ENCODE results near the gene ZNF2. TPM values are rescaled to one million over a fixed set of nuclear protein-coding genes. Genes with fewer than 3 reads are reported as not detected.
A peak's percentile ranks its signal among the peaks of the same experiment; 100 is the strongest.

Gene ZNF2
- polyA plus RNA-seq, 2 of the 4 experiments (the other 2 are of a cell fraction), result 4.2 to 4.6 TPM

DNA sequence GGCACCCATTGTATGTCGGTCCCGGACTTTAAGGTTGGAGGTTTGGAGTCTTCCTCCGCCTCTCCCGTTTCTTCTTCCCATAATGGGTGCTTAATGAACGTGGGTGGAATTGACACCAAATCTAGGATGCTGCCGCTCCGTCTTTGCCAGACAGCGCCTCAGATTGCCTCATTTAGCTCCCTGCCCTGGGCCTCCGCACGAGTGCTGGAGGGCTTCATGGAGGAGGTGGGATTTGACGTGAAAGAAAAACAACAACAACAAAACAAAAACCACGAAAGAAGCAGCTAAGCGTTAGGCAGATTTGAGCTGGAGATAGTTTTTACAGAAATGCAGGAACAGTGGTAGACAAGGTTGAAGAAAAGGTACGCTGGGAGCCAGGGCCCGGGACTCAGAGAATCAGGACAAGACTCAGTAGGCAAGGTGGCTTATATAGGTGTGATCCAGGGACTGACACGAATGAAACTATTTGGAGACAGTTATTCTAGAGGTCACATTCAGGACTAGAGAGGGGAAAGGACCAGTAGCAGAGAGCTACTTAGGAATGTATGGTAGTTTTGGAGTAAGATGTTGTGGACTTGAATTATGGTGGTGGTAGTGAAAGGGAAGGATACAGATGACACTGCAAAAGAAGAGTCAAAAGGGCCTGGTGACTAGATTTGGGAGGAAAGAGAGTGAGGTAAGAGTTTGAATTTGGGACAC, 605 bp downstream of the ZNF2 start:
- DNase-seq (ENCODE audit: low read depth in 1 of 2, low spot score in 1 of 2), result no peak
- WGBS (ENCODE audit: missing lambda C conversion rate), result 15% methylated on average over 16 of the region's 16 CpGs
- FAIRE-seq, result no peak
- Histone ChIP-seq H3K4me1 (peaks cover 5% of the 10 kb centered on the region; the same call in 2 of the 3 replicates), H3K27ac (peak overlapping the region; percentile 87 to 88), H3K4me3 (peak overlapping the region; percentile 55), H3K4me2 (peak overlapping the region; percentile 82), H3K9me3 (peaks cover 48% of the 10 kb centered on the region)
- POLR2A ChIA-PET, result interaction anchor here (1.1 to 1.7 kb wide), 2 partner anchors 44 to 236 kb away, joined by 5 to 22 read pairs; partner anchors contain the start of genes FAHD2A and MRPS5
- peak in 1 of 2 experiments; percentile 35; a peak in 4 of 6 replicates for ATAC-seq
- CTCF ChIA-PET, result interaction anchor here (0.6 to 1.5 kb wide), 4 partner anchors 17 to 1038 kb away, joined by 3 to 4 read pairs (median 3); no protein-coding TSS in a partner anchor
- TF ChIP-seq CEBPB (IDR thresholded peaks at IDR 0.05) (no peak), HOXA7 (CRISPR knock-in tag; IDR thresholded peaks at IDR 0.05) (no peak), FOSL2 (IDR thresholded peaks at IDR 0.05) (no peak), FOSL2 (CRISPR knock-in tag; IDR thresholded peaks at IDR 0.05) (no peak), ZFP36 (IDR thresholded peaks at IDR 0.05; ENCODE audit: borderline replicate concordance, partially characterized antibody) (peak; percentile 87), BHLHE40 (IDR thresholded peaks at IDR 0.05; ENCODE audit: low read depth, low read length) (no peak), KDM1A (IDR thresholded peaks at IDR 0.05; ENCODE audit: low read depth) (no peak), PHF8 (IDR thresholded peaks at IDR 0.05; ENCODE audit: borderline replicate concordance, low read depth) (peak; percentile 24; the same call in 1 of the 2 replicates), NFE2L2 (conservative IDR thresholded peaks at IDR 0.05; ENCODE audit: low read length) (no peak), EP300 (IDR thresholded peaks at IDR 0.05) (no peak), ZSCAN20 (CRISPR knock-in tag; IDR thresholded peaks at IDR 0.05) (no peak), EHMT2 (IDR thresholded peaks at IDR 0.05; ENCODE audit: low read depth) (no peak), POLR2A (IDR thresholded peaks at IDR 0.05; ENCODE audit: low read length) (no peak)
- TF ChIP-seq, protein P1, sequence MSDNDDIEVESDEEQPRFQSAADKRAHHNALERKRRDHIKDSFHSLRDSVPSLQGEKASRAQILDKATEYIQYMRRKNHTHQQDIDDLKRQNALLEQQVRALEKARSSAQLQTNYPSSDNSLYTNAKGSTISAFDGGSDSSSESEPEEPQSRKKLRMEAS (IDR thresholded peaks at IDR 0.05), result no peak
- TF ChIP-seq, protein P2, sequence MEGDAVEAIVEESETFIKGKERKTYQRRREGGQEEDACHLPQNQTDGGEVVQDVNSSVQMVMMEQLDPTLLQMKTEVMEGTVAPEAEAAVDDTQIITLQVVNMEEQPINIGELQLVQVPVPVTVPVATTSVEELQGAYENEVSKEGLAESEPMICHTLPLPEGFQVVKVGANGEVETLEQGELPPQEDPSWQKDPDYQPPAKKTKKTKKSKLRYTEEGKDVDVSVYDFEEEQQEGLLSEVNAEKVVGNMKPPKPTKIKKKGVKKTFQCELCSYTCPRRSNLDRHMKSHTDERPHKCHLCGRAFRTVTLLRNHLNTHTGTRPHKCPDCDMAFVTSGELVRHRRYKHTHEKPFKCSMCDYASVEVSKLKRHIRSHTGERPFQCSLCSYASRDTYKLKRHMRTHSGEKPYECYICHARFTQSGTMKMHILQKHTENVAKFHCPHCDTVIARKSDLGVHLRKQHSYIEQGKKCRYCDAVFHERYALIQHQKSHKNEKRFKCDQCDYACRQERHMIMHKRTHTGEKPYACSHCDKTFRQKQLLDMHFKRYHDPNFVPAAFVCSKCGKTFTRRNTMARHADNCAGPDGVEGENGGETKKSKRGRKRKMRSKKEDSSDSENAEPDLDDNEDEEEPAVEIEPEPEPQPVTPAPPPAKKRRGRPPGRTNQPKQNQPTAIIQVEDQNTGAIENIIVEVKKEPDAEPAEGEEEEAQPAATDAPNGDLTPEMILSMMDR (IDR thresholded peaks at IDR 0.05), result no peak
- TF ChIP-seq, protein P3, sequence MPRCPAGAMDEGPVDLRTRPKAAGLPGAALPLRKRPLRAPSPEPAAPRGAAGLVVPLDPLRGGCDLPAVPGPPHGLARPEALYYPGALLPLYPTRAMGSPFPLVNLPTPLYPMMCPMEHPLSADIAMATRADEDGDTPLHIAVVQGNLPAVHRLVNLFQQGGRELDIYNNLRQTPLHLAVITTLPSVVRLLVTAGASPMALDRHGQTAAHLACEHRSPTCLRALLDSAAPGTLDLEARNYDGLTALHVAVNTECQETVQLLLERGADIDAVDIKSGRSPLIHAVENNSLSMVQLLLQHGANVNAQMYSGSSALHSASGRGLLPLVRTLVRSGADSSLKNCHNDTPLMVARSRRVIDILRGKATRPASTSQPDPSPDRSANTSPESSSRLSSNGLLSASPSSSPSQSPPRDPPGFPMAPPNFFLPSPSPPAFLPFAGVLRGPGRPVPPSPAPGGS (IDR thresholded peaks at IDR 0.05), result no peak

DNA sequence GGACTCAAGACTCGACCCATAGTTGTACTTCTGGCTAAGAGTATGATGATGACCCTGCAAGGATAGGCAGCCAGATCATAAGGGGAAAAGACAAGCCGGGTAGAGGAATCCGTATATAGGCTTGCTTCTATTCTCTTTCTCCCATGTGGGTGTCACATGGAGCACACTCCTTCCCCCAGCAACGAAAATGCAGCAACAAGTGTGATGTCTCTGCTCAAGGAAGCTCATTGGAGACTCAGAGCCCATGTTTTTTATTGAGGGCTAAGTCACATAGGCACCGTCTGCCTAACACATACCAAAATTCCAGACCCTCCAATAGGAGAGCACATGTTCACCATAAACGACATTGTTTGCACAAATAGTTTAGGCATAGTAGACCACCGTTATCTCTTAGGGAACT, 6.3 kb downstream of the ZNF2 start:
- ChIA-PET POLR2A (no interaction called here), CTCF (no interaction called here)
- H3K9me3 ChIP-seq, result peaks cover 72% of the 10 kb centered on the region
- DNase-seq (ENCODE audit: low read depth in 1 of 2, low spot score in 1 of 2), result no peak
- H3K4me2 ChIP-seq, result no peak overlapping the region
- no peak overlapping the region for H3K4me3 ChIP-seq
- no peaks in the 10 kb centered on the region for H3K4me1 ChIP-seq
- ATAC-seq, result no peak
- 67% methylated on average over 7 of the region's 7 CpGs for WGBS (ENCODE audit: missing lambda C conversion rate)
- H3K27ac ChIP-seq, result no peak overlapping the region
- TF ChIP-seq, protein P4, sequence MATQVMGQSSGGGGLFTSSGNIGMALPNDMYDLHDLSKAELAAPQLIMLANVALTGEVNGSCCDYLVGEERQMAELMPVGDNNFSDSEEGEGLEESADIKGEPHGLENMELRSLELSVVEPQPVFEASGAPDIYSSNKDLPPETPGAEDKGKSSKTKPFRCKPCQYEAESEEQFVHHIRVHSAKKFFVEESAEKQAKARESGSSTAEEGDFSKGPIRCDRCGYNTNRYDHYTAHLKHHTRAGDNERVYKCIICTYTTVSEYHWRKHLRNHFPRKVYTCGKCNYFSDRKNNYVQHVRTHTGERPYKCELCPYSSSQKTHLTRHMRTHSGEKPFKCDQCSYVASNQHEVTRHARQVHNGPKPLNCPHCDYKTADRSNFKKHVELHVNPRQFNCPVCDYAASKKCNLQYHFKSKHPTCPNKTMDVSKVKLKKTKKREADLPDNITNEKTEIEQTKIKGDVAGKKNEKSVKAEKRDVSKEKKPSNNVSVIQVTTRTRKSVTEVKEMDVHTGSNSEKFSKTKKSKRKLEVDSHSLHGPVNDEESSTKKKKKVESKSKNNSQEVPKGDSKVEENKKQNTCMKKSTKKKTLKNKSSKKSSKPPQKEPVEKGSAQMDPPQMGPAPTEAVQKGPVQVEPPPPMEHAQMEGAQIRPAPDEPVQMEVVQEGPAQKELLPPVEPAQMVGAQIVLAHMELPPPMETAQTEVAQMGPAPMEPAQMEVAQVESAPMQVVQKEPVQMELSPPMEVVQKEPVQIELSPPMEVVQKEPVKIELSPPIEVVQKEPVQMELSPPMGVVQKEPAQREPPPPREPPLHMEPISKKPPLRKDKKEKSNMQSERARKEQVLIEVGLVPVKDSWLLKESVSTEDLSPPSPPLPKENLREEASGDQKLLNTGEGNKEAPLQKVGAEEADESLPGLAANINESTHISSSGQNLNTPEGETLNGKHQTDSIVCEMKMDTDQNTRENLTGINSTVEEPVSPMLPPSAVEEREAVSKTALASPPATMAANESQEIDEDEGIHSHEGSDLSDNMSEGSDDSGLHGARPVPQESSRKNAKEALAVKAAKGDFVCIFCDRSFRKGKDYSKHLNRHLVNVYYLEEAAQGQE (IDR thresholded peaks at IDR 0.05), result no peak
- TF ChIP-seq PHF8 (IDR thresholded peaks at IDR 0.05; ENCODE audit: borderline replicate concordance, low read depth), result no peak
- no peak for TF ChIP-seq KDM5A (IDR thresholded peaks at IDR 0.05)
- TF ChIP-seq HDAC2 (IDR thresholded peaks at IDR 0.05), result no peak
- TF ChIP-seq FOSL2 (IDR thresholded peaks at IDR 0.05), result no peak
- TF ChIP-seq FOSL2 (CRISPR knock-in tag; IDR thresholded peaks at IDR 0.05), result no peak
- TF ChIP-seq SMC3 (IDR thresholded peaks at IDR 0.05), result no peak
- TF ChIP-seq CEBPB (IDR thresholded peaks at IDR 0.05), result no peak
- no peak for TF ChIP-seq RARB (CRISPR knock-in tag; IDR thresholded peaks at IDR 0.05)
- TF ChIP-seq, protein P5, sequence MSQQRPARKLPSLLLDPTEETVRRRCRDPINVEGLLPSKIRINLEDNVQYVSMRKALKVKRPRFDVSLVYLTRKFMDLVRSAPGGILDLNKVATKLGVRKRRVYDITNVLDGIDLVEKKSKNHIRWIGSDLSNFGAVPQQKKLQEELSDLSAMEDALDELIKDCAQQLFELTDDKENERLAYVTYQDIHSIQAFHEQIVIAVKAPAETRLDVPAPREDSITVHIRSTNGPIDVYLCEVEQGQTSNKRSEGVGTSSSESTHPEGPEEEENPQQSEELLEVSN (IDR thresholded peaks at IDR 0.05; ENCODE audit: borderline replicate concordance, low read depth), result no peak
- TF ChIP-seq, protein P6, sequence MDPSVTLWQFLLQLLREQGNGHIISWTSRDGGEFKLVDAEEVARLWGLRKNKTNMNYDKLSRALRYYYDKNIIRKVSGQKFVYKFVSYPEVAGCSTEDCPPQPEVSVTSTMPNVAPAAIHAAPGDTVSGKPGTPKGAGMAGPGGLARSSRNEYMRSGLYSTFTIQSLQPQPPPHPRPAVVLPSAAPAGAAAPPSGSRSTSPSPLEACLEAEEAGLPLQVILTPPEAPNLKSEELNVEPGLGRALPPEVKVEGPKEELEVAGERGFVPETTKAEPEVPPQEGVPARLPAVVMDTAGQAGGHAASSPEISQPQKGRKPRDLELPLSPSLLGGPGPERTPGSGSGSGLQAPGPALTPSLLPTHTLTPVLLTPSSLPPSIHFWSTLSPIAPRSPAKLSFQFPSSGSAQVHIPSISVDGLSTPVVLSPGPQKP (IDR thresholded peaks at IDR 0.05; ENCODE audit: low read depth, low read length), result no peak
- no peak for TF ChIP-seq FOXS1 (CRISPR knock-in tag; IDR thresholded peaks at IDR 0.05)
- no peak for TF ChIP-seq NR3C1 (IDR thresholded peaks at IDR 0.05)
- TF ChIP-seq ZC3H11A (IDR thresholded peaks at IDR 0.05), result no peak
- no peak for TF ChIP-seq ZFP36 (IDR thresholded peaks at IDR 0.05; ENCODE audit: borderline replicate concordance, partially characterized antibody)
- TF ChIP-seq CHD4 (IDR thresholded peaks at IDR 0.05; ENCODE audit: borderline replicate concordance), result no peak
- TF ChIP-seq KDM1A (IDR thresholded peaks at IDR 0.05; ENCODE audit: low read depth), result no peak
- no peak for TF ChIP-seq JUN (IDR thresholded peaks at IDR 0.05)
- TF ChIP-seq RNF2 (IDR thresholded peaks at IDR 0.05; ENCODE audit: borderline replicate concordance, low read depth), result no peak
- FAIRE-seq, result no peak
